ENCODE measurements around the gene PAQR4.

DNA sequence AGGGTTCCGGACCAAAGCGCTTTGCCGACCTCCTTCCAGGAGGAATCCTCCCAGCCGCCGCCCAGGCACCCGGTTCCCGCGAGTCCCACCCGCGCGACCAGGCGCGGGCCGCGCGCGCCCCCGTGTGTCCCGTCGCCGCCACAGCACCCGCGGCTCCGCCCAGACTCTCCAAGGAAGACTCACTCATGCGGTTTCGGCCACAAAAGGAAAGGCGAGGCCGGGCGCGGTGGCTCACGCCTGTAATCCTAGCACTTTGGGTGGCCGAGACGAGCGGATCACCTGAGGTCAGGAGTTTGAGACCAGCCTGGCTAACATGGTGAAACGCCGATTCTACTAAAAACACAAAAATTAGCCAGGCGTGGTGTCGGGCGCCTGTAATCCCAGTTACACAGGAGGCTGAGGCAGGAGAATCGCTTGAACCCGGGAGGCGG lies 14.6 kb downstream of the PAQR4 start:
- TF ChIP-seq EP300 (IDR thresholded peaks at IDR 0.05) (no peak), POLR2AphosphoS5 (IDR thresholded peaks at IDR 0.05) (no peak), POLR2A (IDR thresholded peaks at IDR 0.05) (no peak)
